ENCODE data around the gene NGB. TPM values are rescaled to one million over a fixed set of nuclear protein-coding genes. Genes with fewer than 3 reads are reported as not detected.

NGB gene
- total RNA-seq, 4 donors from 2014 or later, result not detected

DNA sequence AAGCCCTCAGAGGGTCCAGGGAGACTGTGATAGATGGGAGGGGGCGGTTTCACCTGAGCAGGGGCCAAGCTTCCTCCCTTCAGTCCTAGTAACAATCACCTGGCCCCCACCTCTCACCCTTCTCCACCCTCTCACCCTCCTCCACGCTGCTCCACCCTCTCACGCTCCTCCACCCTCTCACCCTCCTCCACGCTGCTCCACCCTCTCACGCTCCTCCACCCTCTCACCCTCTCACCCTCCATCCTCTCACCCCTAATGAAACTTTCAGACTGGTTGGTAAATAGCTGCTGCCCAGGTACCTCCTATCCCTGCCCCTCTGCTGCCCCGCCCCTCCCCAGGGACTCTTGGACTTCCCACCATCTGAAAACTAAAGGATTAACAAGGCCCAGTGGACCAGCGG is 34.2 kb downstream of the NGB start:
- TF ChIP-seq, protein P1, sequence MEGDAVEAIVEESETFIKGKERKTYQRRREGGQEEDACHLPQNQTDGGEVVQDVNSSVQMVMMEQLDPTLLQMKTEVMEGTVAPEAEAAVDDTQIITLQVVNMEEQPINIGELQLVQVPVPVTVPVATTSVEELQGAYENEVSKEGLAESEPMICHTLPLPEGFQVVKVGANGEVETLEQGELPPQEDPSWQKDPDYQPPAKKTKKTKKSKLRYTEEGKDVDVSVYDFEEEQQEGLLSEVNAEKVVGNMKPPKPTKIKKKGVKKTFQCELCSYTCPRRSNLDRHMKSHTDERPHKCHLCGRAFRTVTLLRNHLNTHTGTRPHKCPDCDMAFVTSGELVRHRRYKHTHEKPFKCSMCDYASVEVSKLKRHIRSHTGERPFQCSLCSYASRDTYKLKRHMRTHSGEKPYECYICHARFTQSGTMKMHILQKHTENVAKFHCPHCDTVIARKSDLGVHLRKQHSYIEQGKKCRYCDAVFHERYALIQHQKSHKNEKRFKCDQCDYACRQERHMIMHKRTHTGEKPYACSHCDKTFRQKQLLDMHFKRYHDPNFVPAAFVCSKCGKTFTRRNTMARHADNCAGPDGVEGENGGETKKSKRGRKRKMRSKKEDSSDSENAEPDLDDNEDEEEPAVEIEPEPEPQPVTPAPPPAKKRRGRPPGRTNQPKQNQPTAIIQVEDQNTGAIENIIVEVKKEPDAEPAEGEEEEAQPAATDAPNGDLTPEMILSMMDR (IDR thresholded peaks at IDR 0.05; ENCODE audit: low read depth), result no peak

DNA sequence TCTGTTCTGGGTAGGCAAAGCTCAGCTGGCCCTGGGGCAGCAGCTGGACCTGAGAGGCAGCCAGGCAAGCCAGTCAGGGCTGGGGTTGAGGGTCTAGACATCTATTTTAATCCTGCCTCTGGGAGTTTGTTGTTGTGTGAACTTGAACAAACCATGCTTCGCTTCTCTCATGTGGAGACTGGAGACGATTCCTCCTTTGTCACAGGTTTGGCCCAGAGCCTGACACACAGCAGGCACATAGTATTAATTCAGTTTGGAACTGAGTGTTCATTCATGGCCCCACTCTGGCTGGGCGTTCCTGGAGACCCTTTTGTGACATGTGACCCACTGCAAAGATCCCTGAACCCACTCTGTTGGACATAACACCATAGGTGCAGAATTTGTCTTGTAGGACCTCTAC is 39.3 kb downstream of the NGB start:
- TF ChIP-seq, protein P1 (IDR thresholded peaks at IDR 0.05; ENCODE audit: low read depth), result no peak

DNA sequence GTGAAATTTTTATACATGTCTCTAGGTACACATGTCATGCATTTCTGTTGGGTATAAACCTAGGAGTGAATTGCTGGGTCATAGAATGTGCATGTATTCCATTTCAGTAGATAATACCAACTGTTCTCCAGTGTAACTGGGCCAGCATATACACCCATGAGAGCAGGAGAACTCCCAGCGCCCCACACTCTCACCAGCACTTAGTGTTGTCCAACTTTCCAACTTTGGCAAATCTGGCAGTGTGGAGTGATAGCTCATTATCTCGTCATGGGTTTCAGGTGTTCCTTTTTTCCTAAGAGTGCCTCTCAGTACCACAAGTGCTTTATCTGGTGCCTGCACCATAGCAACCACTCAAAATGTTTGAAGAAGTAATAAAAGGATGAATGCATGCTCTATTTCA is 40.1 kb downstream of the NGB start:
- TF ChIP-seq, protein P1 (IDR thresholded peaks at IDR 0.05; ENCODE audit: low read depth), result no peak

DNA sequence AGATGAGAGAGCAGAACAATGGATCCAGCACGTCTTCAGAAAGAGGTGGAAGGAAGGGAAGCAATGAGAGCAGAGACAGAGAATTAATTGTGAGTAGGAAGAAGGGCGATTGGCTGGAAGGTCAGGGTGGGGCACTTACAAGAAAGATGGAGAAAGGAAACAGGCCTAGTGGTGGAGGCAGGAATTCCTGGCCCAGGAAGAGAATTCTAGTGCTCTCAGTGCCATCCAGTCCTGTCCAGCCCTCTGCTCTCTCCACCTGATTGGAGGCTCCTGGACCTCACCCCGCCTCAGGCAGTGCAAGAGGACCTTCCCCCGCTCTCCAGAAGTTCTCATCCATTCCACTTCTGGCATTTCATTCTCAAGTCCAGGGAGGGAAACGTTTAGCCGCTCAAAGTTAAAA is 43.0 kb downstream of the NGB start:
- TF ChIP-seq, protein P1 (IDR thresholded peaks at IDR 0.05; ENCODE audit: low read depth), result no peak

DNA sequence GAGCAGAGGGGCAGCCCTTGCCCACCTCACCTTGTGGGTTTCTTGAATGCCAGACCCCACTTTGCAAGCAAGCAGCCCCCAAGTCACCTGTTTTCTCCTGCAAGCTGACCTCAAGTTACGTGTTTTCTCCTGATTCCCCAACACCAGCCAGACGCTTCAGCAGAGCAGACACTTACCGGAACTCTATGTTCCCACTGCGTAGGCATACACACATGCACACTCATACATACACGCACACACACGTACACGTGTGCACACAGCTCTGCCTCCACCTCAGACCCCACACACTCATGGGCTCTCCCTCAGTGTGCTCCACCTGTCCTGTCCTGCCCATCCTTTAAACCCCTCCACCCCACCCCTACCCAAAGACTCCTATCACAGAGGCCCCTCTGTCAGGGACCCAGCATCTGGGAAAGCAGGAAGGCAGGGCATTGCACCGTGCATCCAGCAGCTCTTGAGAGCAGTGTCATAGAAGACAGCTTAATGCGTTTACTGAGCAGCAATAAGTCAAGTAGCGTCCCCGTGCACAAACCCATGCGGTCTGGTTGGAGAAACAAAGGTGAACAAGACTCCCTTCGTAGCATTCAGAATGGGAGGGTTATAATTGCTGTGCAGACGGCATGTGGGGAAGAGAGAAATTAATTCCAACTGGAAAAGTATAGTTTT is 45.0 kb downstream of the NGB start:
- TF ChIP-seq, protein P1 (IDR thresholded peaks at IDR 0.05; ENCODE audit: low read depth), result no peak

DNA sequence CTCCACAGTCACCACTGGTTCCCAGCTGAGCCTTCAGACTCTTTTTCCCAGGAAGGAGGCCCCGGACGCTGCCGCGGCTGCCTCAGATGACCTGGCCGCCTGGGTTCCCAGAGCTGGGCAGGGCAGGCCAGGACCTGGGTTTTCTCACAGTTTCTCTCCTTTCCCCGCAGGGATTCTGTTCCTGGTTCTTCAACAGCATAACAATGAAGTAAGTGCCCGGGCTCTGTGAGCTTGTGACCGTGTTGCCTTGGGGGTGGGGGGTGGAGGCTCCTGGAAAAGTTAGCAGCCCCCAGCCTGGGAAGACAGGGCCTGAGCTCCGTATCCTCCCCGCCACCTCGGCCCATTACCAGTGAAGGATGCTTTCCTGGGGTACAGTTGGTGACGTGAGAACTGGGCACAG is 45.8 kb downstream of the NGB start:
- TF ChIP-seq, protein P1 (IDR thresholded peaks at IDR 0.05; ENCODE audit: low read depth), result no peak

DNA sequence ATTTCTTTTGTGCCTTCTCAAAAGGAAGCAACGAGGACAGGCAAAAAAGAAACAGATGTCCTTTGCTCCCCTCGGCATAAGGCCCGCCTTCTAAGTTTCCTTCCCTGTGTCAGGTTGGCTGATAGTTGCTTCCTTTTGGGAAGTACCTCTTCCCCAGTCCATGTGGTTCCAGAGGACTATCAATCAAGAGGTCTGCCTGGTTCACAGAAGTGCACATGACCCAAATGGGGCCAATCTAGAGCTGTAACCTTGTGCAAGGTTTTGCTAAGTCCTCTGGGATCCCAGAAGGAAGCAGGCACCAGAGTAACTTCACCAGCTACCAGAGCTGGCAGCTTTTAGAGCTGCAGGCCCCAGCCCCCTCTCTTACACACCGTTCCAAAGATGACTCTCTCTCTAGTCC is 46.8 kb downstream of the NGB start:
- TF ChIP-seq, protein P1 (IDR thresholded peaks at IDR 0.05; ENCODE audit: low read depth), result no peak

Data from subcutaneous adipose tissue (tissue), 4 donors.